ACHN (cell line): Measurements from ENCODE around the gene ARID5B.

Experiments
- DNase-seq: peaks from one replicate; pipeline ENCODE4 v3.0.0-alpha.2; 2015
- in situ Hi-C: cut with HindIII; loops from 2 replicates; pipeline ENCODE4 v1.10.0; 2017; ENCODE audit warnings: low sequenced_read_pairs, low pct_ligation_motif_present, low pct_unique_long_range_greater_than_20kb

The ARID5B gene

GRCh38 chr10:62063795-62064472 lies 162.4 kb downstream of the ARID5B start:
- DNase-seq: no peak
- in situ Hi-C loops: no loop called here

- no peak for DNase-seq
- in situ Hi-C loops: no loop called here
Observed at GRCh38 chr10:62067560-62067959, 166.1 kb downstream of the ARID5B start.

GRCh38 chr10:62068464-62068863 lies 167.0 kb downstream of the ARID5B start:
- in situ Hi-C loops: no loop called here
- DNase-seq: no peak

- no peak for DNase-seq
- in situ Hi-C loops: no loop called here
Observed at GRCh38 chr10:62069452-62070178, 168.1 kb downstream of the ARID5B start.

- in situ Hi-C loops: no loop called here
- no peak for DNase-seq
Observed at GRCh38 chr10:62071846-62072281, 170.4 kb downstream of the ARID5B start.

- in situ Hi-C loops: no loop called here
- no peak for DNase-seq
Observed at GRCh38 chr10:62072901-62073300, 171.4 kb downstream of the ARID5B start.

- in situ Hi-C loops: no loop called here
- DNase-seq: no peak
Observed at GRCh38 chr10:62073429-62073828, 171.9 kb downstream of the ARID5B start.

GRCh38 chr10:62075414-62075813 lies 173.9 kb downstream of the ARID5B start:
- in situ Hi-C loops: no loop called here
- no peak for DNase-seq

- no peak for DNase-seq
- in situ Hi-C loops: no loop called here
Observed at GRCh38 chr10:62075912-62076311, 174.4 kb downstream of the ARID5B start.

GRCh38 chr10:62076891-62077290 lies 175.4 kb downstream of the ARID5B start:
- DNase-seq: peak; percentile 39
- in situ Hi-C loops: no loop called here

- no peak for DNase-seq
- in situ Hi-C loops: no loop called here
Observed at GRCh38 chr10:62077330-62078015, 176.0 kb downstream of the ARID5B start.

- no peak for DNase-seq
- in situ Hi-C loops: no loop called here
Observed at GRCh38 chr10:62079885-62080559, 178.5 kb downstream of the ARID5B start.

GRCh38 chr10:62080905-62081304 lies 179.4 kb downstream of the ARID5B start:
- in situ Hi-C loops: no loop called here
- DNase-seq: no peak

GRCh38 chr10:62081341-62082270 lies 180.1 kb downstream of the ARID5B start:
- DNase-seq: no peak
- in situ Hi-C loops: no loop called here

GRCh38 chr10:62082271-62082656 lies 180.8 kb downstream of the ARID5B start:
- no peak for DNase-seq
- in situ Hi-C loops: no loop called here

GRCh38 chr10:62082729-62083411 lies 181.4 kb downstream of the ARID5B start:
- DNase-seq: no peak
- in situ Hi-C loops: no loop called here

GRCh38 chr10:62083412-62084267 lies 182.1 kb downstream of the ARID5B start:
- no peak for DNase-seq
- in situ Hi-C loops: no loop called here
